VCaP (cell line): ENCODE measurements around the gene RASSF6.
A peak's percentile ranks its signal among the peaks of the same experiment; 100 is the strongest.
"Not testable (repeated sequence)": the region's sequence is repeated elsewhere in the genome, so short reads cannot be mapped to it uniquely, and the experiment has no call there.

ENCODE experiments used
- H3K27ac ChIP-seq: fragments of 450-650 bp; 2 replicates; pipeline ENCODE4 v1.5.1; 2017
- CTCF ChIP-seq: fragments of 450-650 bp; conservative IDR thresholded peaks from 2 replicates; pipeline ENCODE4 v1.5.1; 2017; ENCODE audit warnings: mild to moderate bottlenecking, moderate library complexity

Gene RASSF6

GRCh38 chr4:73661646-73662119 lies 41.4 kb upstream of the RASSF6 start:
- H3K27ac ChIP-seq, result no peak overlapping the region

GRCh38 chr4:73660808-73661207 lies 40.6 kb upstream of the RASSF6 start:
- TF ChIP-seq CTCF, result no peak
- no peak overlapping the region for H3K27ac ChIP-seq

More at GRCh38 chr4:73661646-73662119, 41.4 kb upstream of the RASSF6 start:
- no peak for TF ChIP-seq CTCF

GRCh38 chr4:73653695-73654106 lies 33.5 kb upstream of the RASSF6 start:
- H3K27ac ChIP-seq, result peak overlapping the region; percentile 59
- TF ChIP-seq CTCF, result peak; percentile 97

GRCh38 chr4:73650250-73650649 lies 30.0 kb upstream of the RASSF6 start:
- TF ChIP-seq CTCF, result no peak
- no peak overlapping the region for H3K27ac ChIP-seq

- no peak overlapping the region for H3K27ac ChIP-seq
- TF ChIP-seq CTCF, result no peak
These were observed 28.2 kb upstream of the RASSF6 start for GRCh38 chr4:73648478-73648877.

GRCh38 chr4:73646117-73646516 lies 25.9 kb upstream of the RASSF6 start:
- H3K27ac ChIP-seq, result no peak overlapping the region
- TF ChIP-seq CTCF, result no peak

- H3K27ac ChIP-seq, result no peak overlapping the region
- no peak for TF ChIP-seq CTCF
These were observed 11.5 kb upstream of the RASSF6 start for GRCh38 chr4:73631565-73632226.

GRCh38 chr4:73628834-73629233 lies 8.6 kb upstream of the RASSF6 start:
- H3K27ac ChIP-seq, result not testable (repeated sequence)
